Lung (tissue), 12 donors: Measurements from ENCODE around the gene MAP3K4. TPM values are rescaled to one million over a fixed set of nuclear protein-coding genes. Genes with fewer than 3 reads are reported as not detected.

ENCODE experiments used
- ATAC-seq: fragments of 200-7000 bp; cut with Tn5 transposase; one replicate; pipeline ENCODE4 v1.9.1; 2020; ENCODE audit warnings: moderate number of reproducible peaks; ENCODE audit not compliant: insufficient read depth, low FRiP score
- DNase-seq, 3 donors: peaks; one replicate each; pipeline ENCODE4 v3.0.0-alpha.2; 2013 to 2017
- H3K27ac ChIP-seq, 2 donors: one replicate each; pipeline ENCODE4 v1.5.1; 2013; ENCODE audit warnings: mild to moderate bottlenecking in 2 of 2, moderate library complexity in 2 of 2, control low read depth in 1 of 2, inconsistent platforms in 1 of 2, low read depth in 1 of 2, low read length in 1 of 2
- H3K27me3 ChIP-seq, 3 donors: one replicate each; pipeline ENCODE4 v1.5.1; 2013; ENCODE audit warnings: low read length in 2 of 3; ENCODE audit not compliant: control insufficient read depth in 3 of 3, insufficient read depth in 3 of 3
- H3K36me3 ChIP-seq, 4 donors: one replicate each; pipeline ENCODE4 v1.5.1; 2013; ENCODE audit warnings: low read length in 4 of 4, mild to moderate bottlenecking in 1 of 4, moderate library complexity in 1 of 4; ENCODE audit not compliant: control insufficient read depth in 4 of 4, insufficient read depth in 4 of 4
- H3K4me1 ChIP-seq, 5 donors: one replicate each; pipeline ENCODE4 v1.5.1; 2013; ENCODE audit warnings: low read length in 5 of 5, mild to moderate bottlenecking in 2 of 5, moderate library complexity in 1 of 5; ENCODE audit not compliant: control insufficient read depth in 5 of 5, insufficient read depth in 5 of 5
- H3K4me3 ChIP-seq: one replicate; pipeline ENCODE4 v1.5.1; 2013; ENCODE audit warnings: mild to moderate bottlenecking, control low read depth, moderate library complexity
- H3K9ac ChIP-seq, 2 donors: one replicate each; pipeline ENCODE4 v1.5.1; 2013; ENCODE audit warnings: low read length in 2 of 2, control low read depth in 1 of 2; ENCODE audit not compliant: insufficient read depth in 1 of 2
- H3K9me3 ChIP-seq, 4 donors: one replicate each; pipeline ENCODE4 v1.5.1; 2013; ENCODE audit warnings: low read length in 3 of 4, mild to moderate bottlenecking in 1 of 4, moderate library complexity in 1 of 4; ENCODE audit not compliant: control insufficient read depth in 4 of 4, insufficient read depth in 3 of 4
- CTCF ChIP-seq: IDR thresholded peaks from 2 replicates; pipeline ENCODE4 v1.5.1; 2012; ENCODE audit warnings: mild to moderate bottlenecking; ENCODE audit errors: control extremely low read depth, extremely low read depth
- WGBS, 2 donors: extraction: QIAGEN DNeasy Blood & Tissue Kit; methylation state at CpG; one replicate each; pipeline ENCODE4 v1.1.7; 2013; 5-methylcytosine and 5-hydroxymethylcytosine counted together
- polyA plus RNA-seq, 2 donors: library from polyadenylated mRNA; stranded (reverse); fragments of 200-250 nt; gene quantifications; one replicate each; pipeline ENCODE4 v1.2.1, GENCODE V29; 2013
- total RNA-seq, 2 donors: library from RNA; depleted of rRNA in 1 of 2; stranded (reverse); fragments of >200 nt in 1 of 2; gene quantifications; one replicate each; pipeline ENCODE4 v1.2.1, GENCODE V29; 2014 to 2021
- donor health status: control.
- donor health status: control.
- donor health status: Bipolar disorder and iron deficiency.
- donor health status: healthy.
- donor health status: DM: yes; HTN: yes; CAD: no.

The MAP3K4 gene
- total and polyA plus RNA-seq, 4 donors = 8.6 to 56.8 (median 29.9) TPM

- H3K4me3 ChIP-seq = no peak overlapping the region
- TF ChIP-seq CTCF = no peak
- no peak overlapping the region for H3K9ac ChIP-seq
- WGBS, 2 donors = 95 to 97% methylated on average over 12 of the region's 12 CpGs
- no peaks in the 10 kb centered on the region for H3K27me3 ChIP-seq
- H3K27ac ChIP-seq = no peak overlapping the region
- no peaks in the 10 kb centered on the region for H3K9me3 ChIP-seq
- DNase-seq (no peak), ATAC-seq (no peak)
- no peaks in the 10 kb centered on the region for H3K4me1 ChIP-seq
- H3K36me3 ChIP-seq = peaks cover 0 to 18% (median 3%) of the 10 kb centered on the region in 4 donors
These were observed 146.4 kb downstream of the MAP3K4 start for GRCh38 chr6:161137839-161138542.

- no peak for ATAC-seq
- TF ChIP-seq CTCF = no peak
These were observed 147.2 kb downstream of the MAP3K4 start for GRCh38 chr6:161138543-161139303.

GRCh38 chr6:161139304-161139765 lies 147.8 kb downstream of the MAP3K4 start:
- 96% methylated on average over 18 of the region's 18 CpGs for WGBS, 2 donors
- DNase-seq (no peak), ATAC-seq (no peak)
- Histone ChIP-seq H3K36me3 (peaks cover 0 to 18% (median 3%) of the 10 kb centered on the region in 4 donors), H3K4me1 (no peaks in the 10 kb centered on the region), H3K9ac (no peak overlapping the region), H3K9me3 (no peaks in the 10 kb centered on the region), H3K27me3 (no peaks in the 10 kb centered on the region), H3K27ac (no peak overlapping the region), H3K4me3 (no peak overlapping the region)
- TF ChIP-seq CTCF = no peak

More at GRCh38 chr6:161138543-161139303, 147.2 kb downstream of the MAP3K4 start:
- Histone ChIP-seq H3K27me3 (no peaks in the 10 kb centered on the region), H3K27ac (no peak overlapping the region), H3K4me3 (no peak overlapping the region), H3K9me3 (no peaks in the 10 kb centered on the region), H3K9ac (no peak overlapping the region), H3K4me1 (no peaks in the 10 kb centered on the region), H3K36me3 (peaks cover 0 to 18% (median 3%) of the 10 kb centered on the region in 4 donors)
- WGBS, 2 donors = 91 to 95% methylated on average over 23 of the region's 23 CpGs
- DNase-seq = no peak
